Fibroblast of the aortic adventitia (primary cell): ENCODE data around the gene SLC44A2. TPM values are rescaled to one million over a fixed set of nuclear protein-coding genes. Genes with fewer than 3 reads are reported as not detected.

ENCODE experiments used
- DNase-seq: peaks from one replicate; pipeline ENCODE4 v3.0.0-alpha.2; 2010; ENCODE audit warnings: low read depth
- H3K4me3 ChIP-seq: 2 replicates; pipeline ENCODE4 v1.5.1; 2011; ENCODE audit warnings: low read depth, mild to moderate bottlenecking, control low read depth, low read length, moderate library complexity
- CTCF ChIP-seq: IDR thresholded peaks from 2 replicates; pipeline ENCODE4 v1.5.1; 2011; ENCODE audit warnings: mild to moderate bottlenecking, low read length, control low read depth, inconsistent platforms; ENCODE audit not compliant: insufficient read depth
- total RNA-seq: library from RNA; depleted of rRNA; stranded (reverse); fragments of >200 nt; gene quantifications from 2 replicates; pipeline ENCODE4 v1.2.3, GENCODE V29; 2012; ENCODE audit warnings: low replicate concordance

The SLC44A2 gene
- total RNA-seq, 1 donor: 48.2 TPM

GRCh38 chr19:10615429-10616023, 9.8 kb upstream of the SLC44A2 start:
- no peak for TF ChIP-seq CTCF
- no peak for DNase-seq
- H3K4me3 ChIP-seq: no peak overlapping the region

DNA sequence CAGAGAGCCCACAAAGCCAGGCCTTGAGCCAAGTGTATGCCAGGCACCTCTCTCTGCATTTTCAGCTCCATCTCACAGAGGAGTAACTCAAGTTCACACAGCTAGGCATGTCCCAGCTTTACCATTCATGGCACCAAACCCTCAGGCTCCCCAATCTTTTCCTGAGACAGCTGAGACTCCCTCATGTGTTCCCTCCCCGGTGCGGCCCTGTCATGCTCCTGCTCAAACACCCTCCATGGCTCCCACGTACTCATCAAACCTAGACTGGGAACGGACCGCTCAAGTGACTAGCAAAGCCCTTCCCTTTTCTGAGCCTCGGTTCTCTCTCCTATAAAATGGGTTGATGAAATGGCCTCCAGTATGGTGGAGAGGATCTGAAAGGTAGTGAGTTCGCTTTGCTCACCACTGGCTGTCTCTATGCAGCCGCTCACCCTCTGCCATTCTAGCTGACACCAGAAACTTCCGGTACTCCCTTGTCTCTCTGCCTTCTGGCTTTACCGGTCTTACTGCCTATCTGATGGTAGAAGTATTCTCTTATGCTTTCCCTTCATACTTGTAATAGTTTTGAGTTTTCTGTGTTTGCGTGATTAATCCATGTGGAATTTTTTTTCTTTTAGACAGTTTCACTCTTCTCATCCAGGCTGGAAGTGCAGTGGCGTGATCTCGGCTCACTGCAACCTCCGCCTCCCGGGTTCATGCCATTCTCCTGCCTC, 7.8 kb upstream of the SLC44A2 start:
- DNase-seq: peak; percentile 86
- TF ChIP-seq CTCF: no peak
- peak overlapping the region; percentile 9 for H3K4me3 ChIP-seq

DNA sequence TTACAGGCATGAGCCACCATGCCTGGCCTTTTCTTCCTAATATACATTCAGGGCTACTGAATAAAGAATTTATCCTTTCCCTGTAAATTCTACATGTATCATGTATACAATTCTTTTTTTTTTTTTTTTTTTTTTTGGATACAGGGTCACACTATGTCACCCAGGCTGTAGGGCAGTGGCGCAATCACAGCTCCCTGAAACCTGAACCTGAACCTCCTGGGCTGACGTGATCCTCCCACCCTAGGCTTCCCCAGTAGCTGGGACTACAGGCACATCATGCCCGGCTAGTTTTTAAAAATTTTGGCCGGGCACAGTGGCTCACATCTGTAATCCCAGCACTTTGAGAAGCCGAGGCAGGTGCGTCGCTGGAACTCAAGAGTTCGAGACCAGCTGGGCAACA, 6.5 kb upstream of the SLC44A2 start:
- no peak overlapping the region for H3K4me3 ChIP-seq
- TF ChIP-seq CTCF: no peak
- DNase-seq: no peak

DNA sequence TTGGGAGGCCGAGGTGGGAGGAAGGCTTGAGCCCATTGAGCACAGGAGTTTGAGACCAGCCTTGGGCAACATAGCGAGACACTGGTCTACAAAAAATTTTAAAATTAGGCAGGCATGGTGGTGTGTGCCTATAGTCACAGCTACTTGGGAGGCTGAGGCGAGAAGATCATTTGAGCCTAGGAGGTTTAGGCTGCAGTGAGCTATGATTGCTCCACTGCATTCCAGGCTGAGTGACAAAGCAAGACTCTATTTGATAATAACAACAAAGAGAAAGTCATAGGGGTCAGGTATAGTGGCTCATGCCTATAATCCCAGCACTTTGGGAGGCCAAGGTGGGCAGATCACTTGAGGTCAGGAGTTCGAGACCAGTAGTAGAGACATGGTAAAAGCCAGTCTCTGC, 4.6 kb upstream of the SLC44A2 start:
- no peak for TF ChIP-seq CTCF
- no peak for DNase-seq
- H3K4me3 ChIP-seq: no peak overlapping the region

- TF ChIP-seq CTCF: no peak
- no peak overlapping the region for H3K4me3 ChIP-seq
- no peak for DNase-seq
Observed at GRCh38 chr19:10621966-10622365, 3.4 kb upstream of the SLC44A2 start.

DNA sequence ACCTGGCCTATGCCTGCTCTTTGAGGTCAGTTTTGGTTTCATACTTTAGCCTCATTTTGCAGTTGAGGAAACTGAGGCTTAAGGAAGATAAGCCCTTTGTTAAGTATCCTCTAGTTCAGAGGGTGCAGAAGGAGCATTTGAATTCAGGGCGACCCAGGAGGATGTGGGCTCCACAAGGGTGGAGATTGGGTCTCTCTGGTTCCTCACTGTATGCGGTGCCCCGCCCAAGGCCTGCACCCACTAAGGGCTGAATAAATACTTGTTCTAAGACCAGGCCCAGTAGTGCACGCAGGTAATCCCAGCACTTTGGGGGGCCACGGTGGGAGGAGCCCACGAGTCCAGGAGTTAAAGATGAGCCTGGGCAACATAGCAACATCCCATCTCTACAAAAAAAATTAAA, 768 bp upstream of the SLC44A2 start:
- peak overlapping the region; percentile 71 for H3K4me3 ChIP-seq
- no peak for TF ChIP-seq CTCF
- DNase-seq: no peak
